CD4-positive, CD25-positive, alpha-beta regulatory T cell (primary cell): ENCODE measurements around the gene GNAI3. TPM values are rescaled to one million over a fixed set of nuclear protein-coding genes. Genes with fewer than 3 reads are reported as not detected.

Source experiments
- ATAC-seq, 2 donors: fragments of 150-1000 bp; cut with Tn5 transposase; one replicate each; pipeline ENCODE4 v1.10.0; 2021; ENCODE audit warnings: low read depth in 2 of 2, moderate number of reproducible peaks in 2 of 2, moderate library complexity in 1 of 2
- DNase-seq, 3 donors: peaks; one replicate each; pipeline versions ENCODE4 v3.0.0 to v3.0.0-alpha.2; 2012 to 2022; ENCODE audit warnings: mixed read lengths in 1 of 3
- H3K27ac ChIP-seq: one replicate; pipeline ENCODE4 v1.7.0; 2013; ENCODE audit warnings: mild to moderate bottlenecking, low read length; ENCODE audit not compliant: insufficient read depth, poor library complexity, severe bottlenecking
- H3K27me3 ChIP-seq: one replicate; pipeline ENCODE4 v1.7.0; 2013; ENCODE audit warnings: low read length; ENCODE audit not compliant: control insufficient read depth, insufficient read depth
- H3K36me3 ChIP-seq: one replicate; pipeline ENCODE4 v1.7.0; 2013; ENCODE audit warnings: mild to moderate bottlenecking, low read length, moderate library complexity; ENCODE audit not compliant: control insufficient read depth, insufficient read depth
- H3K4me1 ChIP-seq: 2 replicates; pipeline ENCODE4 v1.7.0; 2013; ENCODE audit warnings: mild to moderate bottlenecking, low read length; ENCODE audit not compliant: insufficient read depth, control insufficient read depth, poor library complexity, severe bottlenecking
- H3K4me3 ChIP-seq: one replicate; pipeline ENCODE4 v1.7.0; 2013; ENCODE audit warnings: low read depth, mild to moderate bottlenecking, low read length, moderate library complexity
- H3K9me3 ChIP-seq, 2 experiments: 1 replicate in 1 of 2; 2 replicates in 1 of 2; pipeline ENCODE4 v1.7.0; 2013; ENCODE audit warnings: low read length in 2 of 2, mild to moderate bottlenecking in 1 of 2, moderate library complexity in 1 of 2; ENCODE audit not compliant: control insufficient read depth in 2 of 2
- H3K27ac Mint-ChIP-seq, 3 donors: one replicate each; pipeline ENCODE4 v1.8.0; 2020 to 2022; ENCODE audit warnings: mild to moderate bottlenecking in 3 of 3, mixed read lengths in 3 of 3, moderate library complexity in 2 of 3
- H3K27me3 Mint-ChIP-seq: one replicate; pipeline ENCODE4 v1.8.0; 2022; ENCODE audit warnings: mild to moderate bottlenecking, mixed read lengths
- H3K36me3 Mint-ChIP-seq: one replicate; pipeline ENCODE4 v1.8.0; 2020; ENCODE audit warnings: mixed read lengths
- H3K4me1 Mint-ChIP-seq, 4 donors: one replicate each; pipeline ENCODE4 v1.8.0; 2020 to 2022; ENCODE audit warnings: mixed read lengths in 4 of 4, mild to moderate bottlenecking in 1 of 4
- H3K4me3 Mint-ChIP-seq, 4 donors: one replicate each; pipeline ENCODE4 v1.8.0; 2020 to 2022; ENCODE audit warnings: mild to moderate bottlenecking in 4 of 4, mixed read lengths in 4 of 4, moderate library complexity in 3 of 4
- H3K9me3 Mint-ChIP-seq, 7 donors: one replicate each; pipeline ENCODE4 v1.8.0; 2020 to 2022; ENCODE audit warnings: mixed read lengths in 7 of 7, mild to moderate bottlenecking in 3 of 7, moderate library complexity in 2 of 7
- polyA plus RNA-seq, 4 donors: library from polyadenylated mRNA; unstranded; fragments of 300-500 nt; fragmentation: Illumina TruSeq; gene quantifications; one replicate each; pipeline ENCODE4 v1.2.3, GENCODE V29; 2021
- total RNA-seq: library from RNA; stranded (reverse); gene quantifications from one replicate; pipeline ENCODE4 v1.2.3, GENCODE V29; 2022

The GNAI3 gene
- total and polyA plus RNA-seq, 5 donors from 2014 or later = 7.4 to 10.3 (median 9.6) TPM

DNA sequence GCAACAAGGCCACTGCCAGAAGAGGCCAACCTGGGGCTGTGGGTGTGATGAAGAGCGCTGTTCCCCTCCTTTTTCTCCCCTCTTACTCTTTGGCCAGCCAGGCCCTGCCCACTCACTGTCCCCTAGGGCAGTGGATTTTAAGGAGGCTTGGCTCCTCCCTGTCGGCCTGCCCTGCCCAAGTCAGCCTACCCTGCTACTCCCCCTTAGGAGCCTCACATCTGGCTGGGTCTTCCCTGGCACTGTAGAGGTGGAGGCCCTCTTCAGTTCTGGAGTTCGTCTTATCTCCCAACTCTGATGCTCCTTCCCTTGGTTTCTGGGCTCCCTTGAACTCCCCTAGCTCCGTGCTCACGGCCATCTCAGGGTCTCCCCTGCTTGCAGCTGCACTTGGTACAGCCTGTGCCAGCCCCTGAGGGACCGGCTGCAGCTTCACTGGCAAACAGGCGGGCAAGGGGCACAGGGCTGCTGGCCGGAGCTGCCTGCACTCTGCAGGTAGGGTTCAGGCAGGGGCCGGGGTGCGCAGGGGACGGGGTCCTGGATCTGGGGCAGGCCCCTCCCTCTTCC, 75.3 kb downstream of the GNAI3 start:
- peaks cover 54% of the 10 kb centered on the region for H3K4me1 ChIP-seq
- Mint-ChIP-seq H3K27me3 (peaks cover 4% of the 10 kb centered on the region), H3K9me3 (no peaks in the 10 kb centered on the region), H3K27ac (peak overlapping the region; percentile 87 to 96 (median 88)), H3K4me1 (peaks cover 7 to 59% (median 32%) of the 10 kb centered on the region in 4 donors), H3K36me3 (peaks cover 16% of the 10 kb centered on the region), H3K4me3 (peak overlapping the region; percentile 48 to 99 (median 80))
- ATAC-seq (no peak), DNase-seq (no peak)
- H3K36me3 ChIP-seq = peaks cover 20% of the 10 kb centered on the region
- no peak overlapping the region for H3K4me3 ChIP-seq
- H3K27me3 ChIP-seq = no peaks in the 10 kb centered on the region
- H3K9me3 ChIP-seq = no peaks in the 10 kb centered on the region
- peak overlapping the region; percentile 28 for H3K27ac ChIP-seq

DNA sequence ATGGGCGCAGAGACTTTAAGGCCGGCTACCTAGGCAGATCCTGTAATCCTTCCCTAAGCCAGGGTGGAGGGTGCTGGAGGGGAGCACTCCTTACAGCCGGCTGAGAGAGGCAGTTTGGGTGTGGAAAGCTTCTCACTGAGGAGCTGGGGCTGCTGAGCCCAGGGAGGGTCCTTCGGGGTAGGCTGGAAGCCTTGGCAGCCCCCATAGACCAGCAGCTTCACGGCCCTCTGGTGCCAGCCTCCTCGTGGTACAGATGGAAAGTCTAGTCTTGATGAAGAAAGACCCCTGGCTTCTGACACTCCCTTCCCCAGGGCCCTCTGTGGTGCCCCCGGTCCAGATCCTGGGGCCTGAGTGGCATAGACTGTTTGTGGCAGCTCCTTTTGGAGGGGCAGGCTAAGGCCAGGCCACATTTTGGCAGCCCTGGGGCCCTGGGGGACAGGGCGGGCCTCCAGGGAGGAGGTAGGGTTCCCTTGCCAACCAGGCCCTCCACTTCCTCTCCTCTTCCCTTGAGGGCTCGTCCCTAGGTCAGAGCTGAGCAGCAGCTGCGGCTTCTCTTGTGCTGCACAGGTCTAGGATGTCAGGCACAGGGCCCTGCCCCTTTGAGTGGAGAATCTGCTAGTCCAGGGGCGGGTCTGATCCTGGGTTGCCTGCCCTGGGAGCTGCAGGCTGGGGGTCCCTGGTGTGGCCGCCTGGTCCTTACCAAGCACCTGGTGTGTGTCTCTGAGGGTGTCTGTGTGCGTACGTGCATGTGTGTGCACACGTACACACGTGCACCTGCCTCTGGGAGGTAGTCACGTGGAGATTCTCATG, 76.0 kb downstream of the GNAI3 start:
- no peak overlapping the region for H3K4me3 ChIP-seq

DNA sequence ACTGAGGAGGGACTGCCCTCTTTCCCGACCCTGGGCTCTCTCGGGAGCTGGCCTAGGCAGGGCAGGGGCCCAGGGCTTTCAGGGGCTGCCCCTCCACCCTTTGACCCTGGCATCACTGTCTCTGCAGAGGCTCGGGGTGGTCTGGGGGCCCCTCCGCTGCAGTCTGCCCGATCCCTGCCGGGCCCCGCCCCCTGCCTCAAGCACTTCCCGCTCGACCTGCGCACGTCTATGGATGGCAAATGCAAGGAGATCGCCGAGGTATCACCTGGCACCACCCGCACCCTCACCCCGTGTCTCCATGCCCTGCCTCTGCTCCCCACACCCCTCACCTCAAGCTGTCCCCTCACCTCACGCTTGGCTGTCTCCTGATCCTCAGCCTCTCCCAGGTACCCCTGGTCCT, 76.8 kb downstream of the GNAI3 start:
- no peak overlapping the region for H3K4me3 ChIP-seq

More for the DNA sequence above, 76.0 kb downstream of the GNAI3 start:
- Mint-ChIP-seq H3K36me3 (peaks cover 15% of the 10 kb centered on the region), H3K4me3 (peak overlapping the region in 3 of 4 donors; percentile 24 to 58 (median 48)), H3K4me1 (peaks cover 1 to 52% (median 25%) of the 10 kb centered on the region in 4 donors), H3K27me3 (peaks cover 4% of the 10 kb centered on the region), H3K9me3 (no peaks in the 10 kb centered on the region), H3K27ac (peak overlapping the region; percentile 52 to 96 (median 76))
- H3K27ac ChIP-seq = no peak overlapping the region
- H3K9me3 ChIP-seq = no peaks in the 10 kb centered on the region
- no peaks in the 10 kb centered on the region for H3K27me3 ChIP-seq
- H3K36me3 ChIP-seq = peaks cover 26% of the 10 kb centered on the region
- DNase-seq = peak in 1 of 3 donors; percentile 51
- no peak for ATAC-seq
- H3K4me1 ChIP-seq = peaks cover 48% of the 10 kb centered on the region

DNA sequence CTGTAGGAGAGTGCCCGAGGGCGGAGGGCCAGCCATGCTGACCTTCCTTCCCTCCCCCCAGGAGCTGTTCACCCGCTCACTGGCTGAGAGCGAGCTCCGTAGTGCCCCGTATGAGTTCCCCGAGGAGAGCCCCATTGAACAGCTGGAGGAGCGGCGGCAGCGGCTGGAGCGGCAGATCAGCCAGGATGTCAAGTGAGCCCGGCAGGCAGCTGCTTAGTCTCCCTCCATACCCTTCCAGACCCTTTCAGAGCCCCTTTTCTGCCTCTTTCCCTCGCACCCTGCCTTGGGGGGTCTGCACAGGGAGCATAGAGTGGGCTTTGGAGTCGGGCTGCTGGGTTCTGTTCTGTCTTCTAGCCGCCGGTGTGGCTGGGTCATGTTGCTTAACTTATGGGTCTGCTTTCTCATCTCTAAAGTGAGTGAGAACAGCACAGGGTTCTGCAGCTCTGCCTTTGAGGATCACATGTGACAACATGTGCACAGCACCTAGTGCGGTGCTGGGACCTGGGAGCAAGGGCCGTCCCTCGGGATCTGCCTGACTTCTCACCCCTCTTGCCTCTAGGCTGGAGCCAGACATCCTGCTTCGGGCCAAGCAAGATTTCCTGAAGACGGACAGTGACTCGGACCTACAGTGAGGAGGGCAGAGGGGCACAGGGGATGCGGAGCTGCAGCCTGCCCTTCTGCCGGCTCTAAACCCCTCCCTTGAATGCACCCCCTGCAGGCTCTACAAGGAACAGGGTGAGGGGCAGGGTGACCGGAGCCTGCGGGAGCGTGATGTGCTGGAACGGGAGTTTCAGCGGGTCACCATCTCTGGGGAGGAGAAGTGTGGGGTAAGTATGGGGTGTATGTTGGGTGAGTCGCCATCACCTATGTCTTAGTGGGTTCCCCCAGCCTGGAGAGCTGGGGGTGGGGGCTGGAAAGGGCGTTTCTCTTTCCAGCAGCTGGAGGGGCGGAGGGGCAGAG, 77.5 kb downstream of the GNAI3 start:
- Histone ChIP-seq H3K9me3 (no peaks in the 10 kb centered on the region), H3K36me3 (peaks cover 32% of the 10 kb centered on the region), H3K4me1 (peaks cover 37% of the 10 kb centered on the region), H3K27me3 (no peaks in the 10 kb centered on the region), H3K27ac (no peak overlapping the region), H3K4me3 (no peak overlapping the region)
- H3K27ac Mint-ChIP-seq = peak overlapping the region in 2 of 3 donors; percentile 50 to 86
- H3K4me1 Mint-ChIP-seq = peaks cover 0 to 45% (median 23%) of the 10 kb centered on the region in 4 donors
- peaks cover 20% of the 10 kb centered on the region for H3K36me3 Mint-ChIP-seq
- H3K4me3 Mint-ChIP-seq = peak overlapping the region in 3 of 4 donors; percentile 28 to 74 (median 47)
- H3K9me3 Mint-ChIP-seq = no peaks in the 10 kb centered on the region
- ATAC-seq (no peak), DNase-seq (no peak)
- H3K27me3 Mint-ChIP-seq = no peaks in the 10 kb centered on the region

More for the DNA sequence above, 76.8 kb downstream of the GNAI3 start:
- Mint-ChIP-seq H3K9me3 (no peaks in the 10 kb centered on the region), H3K27me3 (no peaks in the 10 kb centered on the region), H3K4me3 (peak overlapping the region in 2 of 4 donors; percentile 28 to 47), H3K27ac (peak overlapping the region in 1 of 3 donors; percentile 86), H3K4me1 (peaks cover 0 to 46% (median 23%) of the 10 kb centered on the region in 4 donors), H3K36me3 (peaks cover 20% of the 10 kb centered on the region)
- Histone ChIP-seq H3K9me3 (no peaks in the 10 kb centered on the region), H3K27me3 (no peaks in the 10 kb centered on the region), H3K36me3 (peaks cover 29% of the 10 kb centered on the region), H3K4me1 (peaks cover 42% of the 10 kb centered on the region), H3K27ac (peak overlapping the region; percentile 5)
- DNase-seq (no peak), ATAC-seq (no peak)

DNA sequence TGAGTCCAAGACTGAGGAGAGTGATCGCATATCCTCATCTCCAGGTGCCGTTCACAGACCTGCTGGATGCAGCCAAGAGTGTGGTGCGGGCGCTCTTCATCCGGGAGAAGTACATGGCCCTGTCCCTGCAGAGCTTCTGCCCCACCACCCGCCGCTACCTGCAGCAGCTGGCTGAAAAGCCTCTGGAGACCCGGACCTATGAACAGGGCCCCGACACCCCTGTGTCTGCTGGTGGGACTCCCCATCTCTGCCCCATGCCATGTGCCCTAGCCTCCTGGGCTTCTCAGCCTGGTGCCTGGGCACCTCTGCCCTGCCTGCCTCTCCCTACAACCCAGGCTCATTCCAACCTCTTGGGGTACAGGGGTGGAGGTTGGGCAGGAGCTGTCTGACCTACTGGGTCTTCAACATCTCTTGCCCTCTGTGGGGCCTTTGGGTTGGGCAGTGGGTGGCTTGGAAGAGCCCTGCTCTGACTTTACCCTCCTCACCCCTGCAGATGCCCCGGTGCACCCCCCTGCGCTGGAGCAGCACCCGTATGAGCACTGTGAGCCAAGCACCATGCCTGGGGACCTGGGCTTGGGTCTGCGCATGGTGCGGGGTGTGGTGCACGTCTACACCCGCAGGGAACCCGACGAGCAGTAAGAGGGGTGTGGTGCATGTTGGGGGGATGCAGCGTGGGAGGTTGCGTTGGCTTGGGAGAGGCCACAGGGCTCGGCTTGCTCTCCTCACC, 78.4 kb downstream of the GNAI3 start:
- peaks cover 0 to 39% (median 20%) of the 10 kb centered on the region in 4 donors for H3K4me1 Mint-ChIP-seq
- ATAC-seq (peak in 1 of 2 donors; percentile 8), DNase-seq (no peak)
- H3K27ac Mint-ChIP-seq = peak overlapping the region in 1 of 3 donors; percentile 20
- no peak overlapping the region for H3K27ac ChIP-seq
- peaks cover 24% of the 10 kb centered on the region for H3K36me3 Mint-ChIP-seq
- H3K4me3 Mint-ChIP-seq = no peak overlapping the region
- peaks cover 41% of the 10 kb centered on the region for H3K36me3 ChIP-seq
- H3K4me3 ChIP-seq = no peak overlapping the region
- no peaks in the 10 kb centered on the region for H3K27me3 ChIP-seq
- H3K9me3 Mint-ChIP-seq = peaks cover 0 to 3% (median 0%) of the 10 kb centered on the region in 7 donors
- no peaks in the 10 kb centered on the region for H3K9me3 ChIP-seq
- H3K27me3 Mint-ChIP-seq = no peaks in the 10 kb centered on the region
- peaks cover 29% of the 10 kb centered on the region for H3K4me1 ChIP-seq

DNA sequence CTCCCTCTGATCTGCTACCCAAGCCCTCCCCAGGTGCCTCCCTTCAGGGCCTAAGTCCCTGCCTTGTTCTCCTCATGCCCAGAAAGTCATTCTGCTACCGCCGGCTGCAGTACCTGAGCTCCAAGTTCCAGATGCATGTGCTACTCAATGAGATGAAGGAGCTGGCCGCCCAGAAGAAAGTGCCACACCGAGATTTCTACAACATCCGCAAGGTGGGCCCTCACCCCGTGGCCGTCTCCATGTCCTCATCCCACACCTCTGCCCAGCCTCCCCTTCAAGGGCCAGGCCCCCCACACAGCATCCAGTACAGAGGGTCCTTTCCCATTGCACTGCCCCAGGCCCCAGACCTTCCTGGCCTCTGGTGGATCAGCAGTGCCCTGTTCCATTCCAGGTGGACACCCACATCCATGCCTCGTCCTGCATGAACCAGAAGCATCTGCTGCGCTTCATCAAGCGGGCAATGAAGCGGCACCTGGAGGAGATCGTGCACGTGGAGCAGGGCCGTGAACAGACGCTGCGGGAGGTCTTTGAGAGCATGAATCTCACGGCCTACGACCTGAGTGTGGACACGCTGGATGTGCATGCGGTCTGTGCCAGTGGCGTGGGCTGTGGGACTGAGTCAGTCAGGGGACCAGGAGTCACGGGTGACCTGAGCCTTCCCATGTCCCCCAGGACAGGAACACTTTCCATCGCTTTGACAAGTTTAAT, 79.4 kb downstream of the GNAI3 start:
- H3K27me3 ChIP-seq = no peaks in the 10 kb centered on the region
- H3K36me3 ChIP-seq = peaks cover 41% of the 10 kb centered on the region
- no peak overlapping the region for H3K27ac ChIP-seq
- H3K9me3 ChIP-seq = no peaks in the 10 kb centered on the region
- DNase-seq = no peak
- peaks cover 19% of the 10 kb centered on the region for H3K4me1 ChIP-seq
- Mint-ChIP-seq H3K9me3 (peaks cover 0 to 3% (median 0%) of the 10 kb centered on the region in 7 donors), H3K4me1 (peaks cover 0 to 29% (median 10%) of the 10 kb centered on the region in 4 donors), H3K27me3 (no peaks in the 10 kb centered on the region), H3K4me3 (no peak overlapping the region), H3K36me3 (peaks cover 24% of the 10 kb centered on the region), H3K27ac (peak overlapping the region in 1 of 3 donors; percentile 31)
- ATAC-seq = no peak
- H3K4me3 ChIP-seq = no peak overlapping the region
